ENCODE results near the gene PTRHD1.
A peak's percentile ranks its signal among the peaks of the same experiment; 100 is the strongest.
"Not testable (repeated sequence)": the region's sequence is repeated elsewhere in the genome, so short reads cannot be mapped to it uniquely, and the experiment has no call there.

Gene PTRHD1

DNA sequence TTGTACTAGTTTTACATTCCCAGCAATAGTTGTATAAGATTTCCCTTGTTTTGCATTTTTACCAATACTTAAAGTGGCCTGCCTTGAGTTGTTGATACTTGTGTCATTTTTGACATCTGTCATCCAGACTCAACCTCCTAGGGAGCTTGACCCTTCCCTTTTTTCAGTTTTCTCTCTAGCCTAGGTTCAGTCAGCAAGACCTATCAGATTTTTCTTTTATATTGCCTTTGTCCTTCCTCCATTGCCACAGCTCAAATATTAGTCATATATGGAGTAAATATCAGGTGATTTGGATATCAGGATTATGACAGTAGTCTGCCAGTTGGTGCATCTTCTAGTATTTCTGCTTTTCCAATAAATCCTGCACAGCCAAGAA is 13.5 kb upstream of the PTRHD1 start:
- peak overlapping the region; percentile 51 for H3K27ac ChIP-seq (ENCODE audit: low read depth, low read length)

DNA sequence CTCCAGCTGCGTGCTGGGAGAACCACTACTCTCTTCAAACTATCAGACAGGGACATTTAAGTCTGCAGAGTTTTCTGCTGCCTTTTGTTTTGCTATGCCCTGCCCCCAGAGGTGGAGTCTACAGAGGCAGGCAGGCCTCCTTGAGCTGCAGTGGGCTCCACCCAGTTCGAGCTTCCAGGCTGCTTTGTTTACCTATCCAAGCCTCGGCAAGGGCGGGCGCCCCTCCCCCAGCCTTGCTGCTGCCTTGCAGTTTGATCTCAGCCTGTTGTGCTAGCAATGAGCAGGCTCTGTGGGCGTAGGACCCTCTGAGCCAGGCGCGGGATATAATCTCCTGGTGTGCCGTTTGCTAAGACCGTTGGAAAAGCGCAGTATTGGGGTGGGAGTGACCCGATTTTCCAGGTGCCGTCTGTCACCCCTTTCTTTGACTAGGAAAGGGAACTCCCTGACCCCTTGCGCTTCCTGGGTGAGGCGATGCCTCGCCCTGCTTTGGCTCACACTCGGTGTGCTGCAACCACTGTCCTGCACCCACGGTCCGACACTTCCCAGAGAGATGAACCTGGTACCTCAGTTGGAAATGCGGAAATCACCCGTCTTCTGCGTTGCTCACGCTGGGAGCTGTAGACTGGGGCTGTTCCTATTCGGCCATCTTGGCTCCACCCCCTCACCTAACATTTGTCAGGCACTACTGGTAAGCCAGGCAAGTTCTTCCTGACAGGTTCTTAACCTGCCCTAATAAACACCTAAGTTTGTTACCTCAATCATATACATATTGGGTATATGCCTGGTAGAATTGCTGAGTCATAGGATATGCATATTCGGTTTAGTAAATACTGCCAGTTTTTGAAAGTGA is 12.8 kb upstream of the PTRHD1 start:
- not testable (repeated sequence) for H3K36me3 ChIP-seq (ENCODE audit: insufficient read depth, low read length); H3K27me3 ChIP-seq (ENCODE audit: insufficient read depth, low read length); H2AFZ ChIP-seq (ENCODE audit: low read length, unreplicated experiment)
- H3K27ac ChIP-seq (ENCODE audit: low read depth, low read length), result peak overlapping the region; percentile 51
- peak overlapping the region; percentile 20; the same call in 1 of the 2 replicates for H3K4me3 ChIP-seq (ENCODE audit: low read depth, low read length)
- H3K79me2 ChIP-seq (ENCODE audit: control insufficient read depth, insufficient read depth, low read length, unreplicated experiment), result peaks cover 50% of the 10 kb centered on the region
- H3K4me1 ChIP-seq (ENCODE audit: control insufficient read depth, insufficient read depth, low read length, unreplicated experiment), result peaks cover 25% of the 10 kb centered on the region

More for the DNA sequence above, 13.5 kb upstream of the PTRHD1 start:
- H3K4me1 ChIP-seq (ENCODE audit: control insufficient read depth, insufficient read depth, low read length, unreplicated experiment), result peaks cover 25% of the 10 kb centered on the region
- H3K4me3 ChIP-seq (ENCODE audit: low read depth, low read length), result peak overlapping the region; percentile 20; the same call in 1 of the 2 replicates
- no peaks in the 10 kb centered on the region for H3K27me3 ChIP-seq (ENCODE audit: insufficient read depth, low read length)
- H3K79me2 ChIP-seq (ENCODE audit: control insufficient read depth, insufficient read depth, low read length, unreplicated experiment), result peaks cover 52% of the 10 kb centered on the region
- no peak overlapping the region for H2AFZ ChIP-seq (ENCODE audit: low read length, unreplicated experiment)
- peaks cover 8% of the 10 kb centered on the region; the same call in 1 of the 2 replicates for H3K36me3 ChIP-seq (ENCODE audit: insufficient read depth, low read length)

DNA sequence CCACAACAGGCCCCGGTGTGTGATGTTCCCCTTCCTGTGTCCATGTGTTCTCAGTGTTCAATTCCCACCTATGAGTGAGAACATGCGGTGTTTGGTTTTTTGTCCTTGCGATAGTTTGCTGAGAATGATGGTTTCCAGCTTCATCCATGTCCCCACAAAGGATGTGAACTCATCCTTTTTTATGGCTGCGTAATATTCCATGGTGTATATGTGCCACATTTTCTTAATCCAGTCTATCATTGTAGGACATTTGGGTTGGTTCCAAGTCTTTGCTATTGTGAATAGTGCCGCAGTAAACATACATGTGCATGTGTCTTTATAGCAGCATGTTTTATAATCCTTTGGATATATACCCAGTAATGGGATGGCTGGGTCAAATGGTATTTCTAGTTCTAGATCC is 7.3 kb upstream of the PTRHD1 start:
- Histone ChIP-seq H3K79me2 (ENCODE audit: control insufficient read depth, insufficient read depth, low read length, unreplicated experiment) (peaks cover 44% of the 10 kb centered on the region), H3K36me3 (ENCODE audit: insufficient read depth, low read length) (peaks cover 26% of the 10 kb centered on the region)
- H3K27ac ChIP-seq (ENCODE audit: low read depth, low read length); H2AFZ ChIP-seq (ENCODE audit: low read length, unreplicated experiment); H3K4me3 ChIP-seq (ENCODE audit: low read depth, low read length); H3K4me1 ChIP-seq (ENCODE audit: control insufficient read depth, insufficient read depth, low read length, unreplicated experiment); H3K27me3 ChIP-seq (ENCODE audit: insufficient read depth, low read length): not testable (repeated sequence)

DNA sequence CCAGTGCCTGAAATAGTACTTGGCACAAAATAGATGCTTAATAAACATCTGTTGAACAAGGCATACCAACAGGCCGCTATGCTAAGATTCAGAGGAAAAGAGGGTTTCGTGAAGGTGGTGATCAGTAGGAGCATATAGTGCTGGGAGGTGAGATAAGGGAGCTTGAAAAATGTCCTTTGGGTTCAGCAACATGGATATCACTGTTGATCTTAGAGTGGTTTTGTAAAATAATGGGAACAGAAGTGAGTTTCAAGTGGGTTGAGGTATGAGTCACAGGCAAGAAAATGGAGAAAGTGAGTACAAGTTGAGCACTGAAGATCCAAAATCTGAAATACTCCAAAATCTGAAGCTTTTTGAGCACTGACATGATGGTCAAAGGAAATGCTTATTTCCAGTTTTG is 4.5 kb upstream of the PTRHD1 start:
- no peak overlapping the region for H2AFZ ChIP-seq (ENCODE audit: low read length, unreplicated experiment)
- H3K36me3 ChIP-seq (ENCODE audit: insufficient read depth, low read length), result peaks cover 26% of the 10 kb centered on the region
- H3K79me2 ChIP-seq (ENCODE audit: control insufficient read depth, insufficient read depth, low read length, unreplicated experiment), result peaks cover 65% of the 10 kb centered on the region
- no peaks in the 10 kb centered on the region for H3K27me3 ChIP-seq (ENCODE audit: insufficient read depth, low read length)
- no peak overlapping the region for H3K4me3 ChIP-seq (ENCODE audit: low read depth, low read length)
- H3K4me1 ChIP-seq (ENCODE audit: control insufficient read depth, insufficient read depth, low read length, unreplicated experiment), result peaks cover 10% of the 10 kb centered on the region
- no peak overlapping the region for H3K27ac ChIP-seq (ENCODE audit: low read depth, low read length)

DNA sequence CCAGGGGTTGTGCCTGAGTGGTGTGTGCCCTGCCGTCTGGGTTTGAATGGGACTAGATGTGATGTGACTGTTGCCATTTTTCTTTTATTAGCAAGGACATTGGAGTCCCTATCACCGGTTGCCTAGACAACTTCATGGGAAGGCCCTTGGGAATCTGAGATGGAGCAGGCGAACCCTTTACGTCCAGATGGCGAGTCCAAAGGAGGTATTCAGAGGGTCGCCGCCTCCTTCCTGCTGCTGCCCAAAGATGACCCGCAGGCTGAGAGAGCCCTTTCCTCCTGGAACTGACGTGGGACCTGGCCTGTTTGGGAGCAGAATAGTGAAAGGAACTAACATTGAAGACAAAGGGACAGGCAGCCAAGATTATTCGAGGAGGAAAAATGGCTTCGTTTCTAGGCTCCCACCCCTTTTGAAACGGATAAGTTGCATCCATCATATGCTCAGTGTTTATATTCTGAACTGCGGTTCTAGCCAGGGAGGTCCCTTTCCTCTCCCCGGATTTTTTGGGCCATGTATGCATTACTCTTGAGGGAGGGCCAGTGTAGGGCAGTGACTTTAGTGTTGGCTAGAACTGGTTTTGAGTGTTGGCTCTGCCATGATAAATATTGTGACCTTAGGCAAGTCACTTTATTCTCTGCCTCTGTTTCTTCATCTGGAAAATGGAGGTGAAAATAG is 707 bp upstream of the PTRHD1 start:
- peak overlapping the region; percentile 89 for H3K27ac ChIP-seq (ENCODE audit: low read depth, low read length)
- peaks cover 53% of the 10 kb centered on the region for H3K79me2 ChIP-seq (ENCODE audit: control insufficient read depth, insufficient read depth, low read length, unreplicated experiment)
- peaks cover 14% of the 10 kb centered on the region for H3K36me3 ChIP-seq (ENCODE audit: insufficient read depth, low read length)
- H3K27me3 ChIP-seq (ENCODE audit: insufficient read depth, low read length), result no peaks in the 10 kb centered on the region
- H3K4me3 ChIP-seq (ENCODE audit: low read depth, low read length), result peak overlapping the region; percentile 82
- peak overlapping the region; percentile 41 for H2AFZ ChIP-seq (ENCODE audit: low read length, unreplicated experiment)
- H3K4me1 ChIP-seq (ENCODE audit: control insufficient read depth, insufficient read depth, low read length, unreplicated experiment), result peaks cover 18% of the 10 kb centered on the region

DNA sequence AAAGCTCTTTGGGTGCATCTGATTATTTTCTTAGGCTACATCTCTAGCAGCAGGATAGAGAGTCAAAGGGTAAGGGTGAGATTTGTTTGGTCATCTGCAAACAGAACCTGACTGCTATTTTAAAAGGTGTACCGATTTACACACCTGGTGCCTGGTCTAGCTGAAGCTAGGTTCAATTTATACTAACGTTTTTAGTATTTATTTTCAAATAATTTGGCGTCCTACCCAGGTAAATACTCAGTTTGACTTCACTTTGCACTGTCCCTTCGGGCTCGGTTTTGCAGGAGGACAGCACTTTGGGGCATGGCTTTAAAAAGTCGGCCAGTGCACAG is 683 bp downstream of the PTRHD1 start:
- peak overlapping the region; percentile 82 for H3K4me3 ChIP-seq (ENCODE audit: low read depth, low read length)
- peaks cover 18% of the 10 kb centered on the region for H3K4me1 ChIP-seq (ENCODE audit: control insufficient read depth, insufficient read depth, low read length, unreplicated experiment)
- peaks cover 42% of the 10 kb centered on the region for H3K79me2 ChIP-seq (ENCODE audit: control insufficient read depth, insufficient read depth, low read length, unreplicated experiment)
- H3K27me3 ChIP-seq (ENCODE audit: insufficient read depth, low read length), result no peaks in the 10 kb centered on the region
- H3K36me3 ChIP-seq (ENCODE audit: insufficient read depth, low read length), result peaks cover 6% of the 10 kb centered on the region
- no peak overlapping the region for H3K27ac ChIP-seq (ENCODE audit: low read depth, low read length)
- H2AFZ ChIP-seq (ENCODE audit: low read length, unreplicated experiment), result peak overlapping the region; percentile 71

DNA sequence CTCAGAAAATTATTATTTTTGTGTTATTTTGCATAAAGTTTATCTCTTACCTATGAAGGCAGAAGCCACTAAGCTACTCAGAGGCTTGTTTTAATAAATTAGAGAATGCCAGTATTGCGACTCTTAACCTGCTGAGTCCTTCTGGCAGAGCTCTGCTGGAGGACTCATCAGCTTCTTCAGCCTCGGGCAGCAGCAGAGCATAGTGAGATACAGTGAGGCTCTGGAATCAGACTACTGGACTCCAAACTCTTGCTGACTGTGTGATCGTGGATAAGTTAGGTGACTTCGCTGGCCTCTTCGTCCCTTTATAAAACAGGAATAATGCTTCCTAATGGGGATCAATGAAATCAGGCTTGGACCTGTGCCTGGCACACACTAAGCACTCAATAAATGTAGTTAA is 1.7 kb downstream of the PTRHD1 start:
- peak overlapping the region; percentile 76 for H2AFZ ChIP-seq (ENCODE audit: low read length, unreplicated experiment)
- peak overlapping the region; percentile 20 for H3K4me3 ChIP-seq (ENCODE audit: low read depth, low read length)
- no peak overlapping the region for H3K27ac ChIP-seq (ENCODE audit: low read depth, low read length)
- H3K79me2 ChIP-seq (ENCODE audit: control insufficient read depth, insufficient read depth, low read length, unreplicated experiment), result peaks cover 31% of the 10 kb centered on the region
- peaks cover 4% of the 10 kb centered on the region; the same call in 1 of the 2 replicates for H3K36me3 ChIP-seq (ENCODE audit: insufficient read depth, low read length)
- H3K27me3 ChIP-seq (ENCODE audit: insufficient read depth, low read length), result no peaks in the 10 kb centered on the region
- peaks cover 18% of the 10 kb centered on the region for H3K4me1 ChIP-seq (ENCODE audit: control insufficient read depth, insufficient read depth, low read length, unreplicated experiment)

DNA sequence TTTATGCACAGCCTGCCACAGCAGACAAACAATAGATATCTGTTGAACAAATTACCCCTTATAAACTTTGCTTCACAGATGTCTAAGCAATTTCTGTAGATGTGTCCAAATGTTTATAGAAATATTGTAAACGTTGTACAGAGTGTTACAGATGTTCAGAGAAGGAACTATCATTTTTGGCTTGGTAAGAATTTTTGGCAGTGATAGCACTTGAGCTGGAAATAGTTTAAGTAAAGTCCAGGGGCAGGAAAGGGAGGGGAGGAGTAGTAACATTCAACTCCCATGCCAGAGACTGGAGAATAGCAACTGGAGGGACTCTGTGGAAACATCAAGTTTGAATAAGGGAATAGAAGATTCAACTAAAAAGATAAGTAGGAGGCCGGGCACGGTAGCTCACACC is 4.4 kb downstream of the PTRHD1 start:
- no peaks in the 10 kb centered on the region for H3K27me3 ChIP-seq (ENCODE audit: insufficient read depth, low read length)
- H3K27ac ChIP-seq (ENCODE audit: low read depth, low read length), result no peak overlapping the region
- H3K4me3 ChIP-seq (ENCODE audit: low read depth, low read length), result no peak overlapping the region
- peaks cover 5% of the 10 kb centered on the region for H3K79me2 ChIP-seq (ENCODE audit: control insufficient read depth, insufficient read depth, low read length, unreplicated experiment)
- H2AFZ ChIP-seq (ENCODE audit: low read length, unreplicated experiment), result no peak overlapping the region
- H3K36me3 ChIP-seq (ENCODE audit: insufficient read depth, low read length), result no peaks in the 10 kb centered on the region
- H3K4me1 ChIP-seq (ENCODE audit: control insufficient read depth, insufficient read depth, low read length, unreplicated experiment), result peaks cover 8% of the 10 kb centered on the region

DNA sequence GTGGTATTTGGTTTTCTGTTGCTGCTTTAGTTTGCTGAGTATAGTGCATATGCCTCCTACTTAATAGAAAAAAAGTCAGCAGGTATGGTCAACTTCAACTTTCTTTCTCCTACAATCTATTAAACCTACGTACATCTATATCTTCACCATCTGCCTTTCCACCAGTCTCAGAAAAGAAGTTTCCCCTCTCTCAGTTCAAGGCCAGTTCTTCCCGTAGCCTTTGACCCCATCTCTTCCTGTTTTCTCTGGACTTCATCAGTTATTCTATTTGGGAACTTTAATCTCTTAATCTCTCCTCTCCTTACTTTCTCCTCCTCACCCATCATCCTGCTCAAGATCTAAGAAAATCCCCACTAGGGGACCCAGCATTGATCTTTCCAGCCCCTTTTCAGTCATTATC is 5.7 kb downstream of the PTRHD1 start:
- Histone ChIP-seq H3K27ac (ENCODE audit: low read depth, low read length) (no peak overlapping the region), H3K27me3 (ENCODE audit: insufficient read depth, low read length) (no peaks in the 10 kb centered on the region), H3K4me1 (ENCODE audit: control insufficient read depth, insufficient read depth, low read length, unreplicated experiment) (peaks cover 8% of the 10 kb centered on the region), H3K36me3 (ENCODE audit: insufficient read depth, low read length) (no peaks in the 10 kb centered on the region), H2AFZ (ENCODE audit: low read length, unreplicated experiment) (no peak overlapping the region), H3K79me2 (ENCODE audit: control insufficient read depth, insufficient read depth, low read length, unreplicated experiment) (no peaks in the 10 kb centered on the region), H3K4me3 (ENCODE audit: low read depth, low read length) (no peak overlapping the region)

DNA sequence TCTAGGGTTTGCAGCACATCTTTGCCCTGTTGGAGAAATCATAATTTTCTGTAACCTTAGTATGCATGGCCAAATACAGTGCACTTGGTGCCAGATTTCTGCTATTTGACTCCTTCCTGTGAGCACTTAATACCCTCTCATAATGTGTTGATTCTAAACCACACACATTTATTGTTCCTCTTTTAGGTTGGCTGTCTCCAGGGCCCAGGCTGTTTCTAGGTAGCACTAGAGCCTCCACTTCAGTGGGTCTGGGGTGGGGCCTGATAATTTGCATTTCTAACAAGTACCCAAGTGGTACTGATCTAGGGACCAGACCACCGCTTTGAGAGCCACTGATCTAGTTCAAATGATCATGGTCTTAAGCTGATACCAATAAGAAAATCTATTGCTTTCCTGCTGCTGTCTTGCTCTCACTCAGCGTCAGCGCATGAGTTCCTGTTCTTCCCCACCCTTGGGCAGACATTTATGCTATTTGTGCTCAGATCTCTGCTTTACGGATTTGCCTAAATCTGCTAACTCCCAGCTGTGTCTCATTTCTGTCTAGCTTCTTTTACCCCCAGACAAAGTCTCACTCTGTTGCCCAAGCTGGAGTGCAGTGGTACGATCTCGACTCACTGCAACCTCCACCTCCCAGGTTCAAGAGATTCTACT is 7.4 kb downstream of the PTRHD1 start:
- Histone ChIP-seq H3K36me3 (ENCODE audit: insufficient read depth, low read length) (no peaks in the 10 kb centered on the region), H3K79me2 (ENCODE audit: control insufficient read depth, insufficient read depth, low read length, unreplicated experiment) (no peaks in the 10 kb centered on the region), H3K27ac (ENCODE audit: low read depth, low read length) (no peak overlapping the region), H2AFZ (ENCODE audit: low read length, unreplicated experiment) (no peak overlapping the region), H3K4me1 (ENCODE audit: control insufficient read depth, insufficient read depth, low read length, unreplicated experiment) (no peaks in the 10 kb centered on the region), H3K4me3 (ENCODE audit: low read depth, low read length) (no peak overlapping the region), H3K27me3 (ENCODE audit: insufficient read depth, low read length) (no peaks in the 10 kb centered on the region)

Measured in ACC112 (cell line).